HCT116 (cell line): ENCODE measurements around the gene CPZ. TPM values are rescaled to one million over a fixed set of nuclear protein-coding genes. Genes with fewer than 3 reads are reported as not detected.

Experiments used
- ATAC-seq: fragments of 200-7000 bp; cut with Tn5 transposase; 2 replicates; pipeline ENCODE4 v1.9.1; 2020; ENCODE audit warnings: mild to moderate bottlenecking, moderate library complexity
- BruUV-seq: library from RNA; stranded (reverse); fragments of 400-500 nt; replicated peaks from 2 replicates; lab custom pipeline; 2021; lab: Mats Ljungman, UMichigan
- CTCF ChIA-PET: fragments of 300-600 bp; sonication (Branson Sonifier 250); formaldehyde crosslinking; loops from one replicate; lab custom pipeline; 2021; ENCODE audit warnings: antibody characterized with exemption; lab: Charles Lee
- POLR2A ChIA-PET: fragments of 300-600, 350-600 bp; sonication (Branson Sonifier 250); formaldehyde crosslinking; loops from one replicate; lab custom pipeline; 2021; ENCODE audit warnings: antibody characterized with exemption; lab: Charles Lee
- RAD21 ChIA-PET, 2 experiments: fragments of 300-600 bp; sonication (Branson Sonifier 250); formaldehyde crosslinking; loops; one replicate each; lab custom pipeline; 2023; ENCODE audit warnings: low total read pairs in 2 of 2; ENCODE audit not compliant: uncharacterized antibody in 2 of 2, unreplicated experiment in 2 of 2, low non-redundant PET in 1 of 2; lab: Charles Lee
- DNase-seq: peaks from one replicate; pipeline ENCODE4 v3.0.0-alpha.2; 2010; ENCODE audit warnings: low read depth, low spot score
- H2AFZ ChIP-seq: fragments of 200-600 bp; shearing (Covaris generic), sonication (generic); 2 replicates; pipeline ENCODE4 v1.6.1; 2017; ENCODE audit warnings: low read depth, mixed run types, mixed read lengths, antibody characterized with exemption, low read length; ENCODE audit not compliant: poor library complexity, severe bottlenecking
- H3K27ac ChIP-seq: 2 replicates; pipeline ENCODE4 v1.5.1; 2012; ENCODE audit warnings: low read depth, low read length
- H3K27me3 ChIP-seq: fragments of 200-600 bp; sonication (generic); 2 replicates; pipeline ENCODE4 v1.6.1; 2016; ENCODE audit warnings: mixed run types, low read length, mixed read lengths; ENCODE audit not compliant: insufficient read depth
- H3K36me3 ChIP-seq, 2 experiments: fragments of 200-500 bp in 1 of 2; fragments of 200-600 bp in 1 of 2; sonication (Bioruptor generic) in 1 of 2; sonication (generic) in 1 of 2; 2 replicates each; pipeline versions ENCODE4 v1.5.1 to v1.6.1; 2014 to 2016; ENCODE audit warnings: low read length in 2 of 2, inconsistent platforms in 1 of 2, mixed read lengths in 1 of 2, mixed run types in 1 of 2; ENCODE audit not compliant: insufficient read depth in 2 of 2, control insufficient read depth in 1 of 2
- H3K4me1 ChIP-seq, 2 experiments: fragments of 200-600 bp in 1 of 2; sonication (generic) in 1 of 2; 2 replicates each; pipeline versions ENCODE4 v1.5.1 to v1.6.1; 2012 to 2017; ENCODE audit warnings: low read length in 2 of 2, inconsistent platforms in 1 of 2, mild to moderate bottlenecking in 1 of 2, mixed read lengths in 1 of 2, mixed run types in 1 of 2, moderate library complexity in 1 of 2; ENCODE audit not compliant: insufficient read depth in 2 of 2, control insufficient read depth in 1 of 2
- H3K4me2 ChIP-seq: fragments of 200-600 bp; sonication (generic); 2 replicates; pipeline ENCODE4 v1.6.1; 2017; ENCODE audit warnings: mixed run types, low read length, mixed read lengths
- H3K4me3 ChIP-seq, 2 experiments: fragments of 200-600 bp in 1 of 2; sonication (generic) in 1 of 2; replicated peaks in 1 of 2; 2 replicates each; pipeline ENCODE4 v1.5.1; 2011 to 2016; ENCODE audit warnings: low read length in 2 of 2, control low read depth in 1 of 2, low read depth in 1 of 2, mild to moderate bottlenecking in 1 of 2, mixed read lengths in 1 of 2, mixed run types in 1 of 2
- H3K79me2 ChIP-seq: fragments of 200-600 bp; sonication (generic); 2 replicates; pipeline ENCODE4 v1.6.1; 2017; ENCODE audit warnings: mild to moderate bottlenecking, mixed run types, low read length, moderate library complexity, mixed read lengths; ENCODE audit not compliant: insufficient read depth
- H3K9ac ChIP-seq: fragments of 200-600 bp; sonication (generic); 2 replicates; pipeline ENCODE4 v1.6.1; 2016; ENCODE audit warnings: low read length, mixed read lengths
- H3K9me2 ChIP-seq: fragments of 200-600 bp; sonication (generic), shearing (Covaris generic); 2 replicates; pipeline ENCODE4 v1.6.1; 2017; ENCODE audit warnings: mixed run types, mild to moderate bottlenecking, moderate library complexity; ENCODE audit not compliant: insufficient read depth
- H3K9me3 ChIP-seq, 2 experiments: fragments of 200-500 bp in 1 of 2; fragments of 200-600 bp in 1 of 2; sonication (Bioruptor generic) in 1 of 2; sonication (generic) in 1 of 2; 2 replicates each; pipeline ENCODE4 v1.6.1; 2014 to 2017; ENCODE audit warnings: low read length in 2 of 2, mixed read lengths in 2 of 2, inconsistent platforms in 1 of 2, low read depth in 1 of 2, mild to moderate bottlenecking in 1 of 2, mixed run types in 1 of 2, moderate library complexity in 1 of 2; ENCODE audit not compliant: control insufficient read depth in 1 of 2, insufficient read depth in 1 of 2
- H4K20me1 ChIP-seq: fragments of 200-600 bp; sonication (generic), shearing (Covaris generic); 2 replicates; pipeline ENCODE4 v1.6.1; 2017; ENCODE audit warnings: mixed run types, mild to moderate bottlenecking, moderate library complexity; ENCODE audit not compliant: insufficient read depth
- CBX3 ChIP-seq: IDR thresholded peaks from 2 replicates; pipeline ENCODE4 v1.6.1; 2012; ENCODE audit warnings: low read depth
- CEBPB ChIP-seq: IDR thresholded peaks from 2 replicates; pipeline ENCODE4 v1.6.1; 2012; ENCODE audit warnings: low read depth
- EZH2 ChIP-seq: fragments of 200-600 bp; sonication (generic); IDR thresholded peaks from 2 replicates; pipeline ENCODE4 v1.6.1; 2017; ENCODE audit warnings: antibody characterized with exemption, mixed run types
- FOSL1 ChIP-seq: IDR thresholded peaks from 2 replicates; pipeline ENCODE4 v1.6.1; 2012; ENCODE audit warnings: low read depth
- RAD21 ChIP-seq: IDR thresholded peaks from 2 replicates; pipeline ENCODE4 v1.6.1; 2012; ENCODE audit warnings: low read depth, mild to moderate bottlenecking
- SIN3A ChIP-seq: IDR thresholded peaks from 2 replicates; pipeline ENCODE4 v1.6.1; 2012; ENCODE audit warnings: low read depth
- SP1 ChIP-seq: IDR thresholded peaks from 2 replicates; pipeline ENCODE4 v1.6.1; 2012; ENCODE audit warnings: low read depth
- SRF ChIP-seq: IDR thresholded peaks from 2 replicates; pipeline ENCODE4 v1.6.1; 2012; ENCODE audit warnings: low read depth
- YY1 ChIP-seq: IDR thresholded peaks from 2 replicates; pipeline ENCODE4 v1.6.1; 2011; ENCODE audit warnings: low read length, low read depth, moderate library complexity, mild to moderate bottlenecking; ENCODE audit not compliant: insufficient replicate concordance; ENCODE audit errors: extremely low read depth
- ZFX ChIP-seq: fragments of 450-650 bp; IDR thresholded peaks from 2 replicates; pipeline ENCODE4 v1.6.1; 2017
- intact Hi-C: fragments of 100-400 bp; cut with micrococcal nuclease; formaldehyde crosslinking; loops from 2 replicates; pipeline ENCODE4 v1.10.0; 2022
- total RNA-seq: library from RNA; stranded (reverse); gene quantifications from one replicate; pipeline ENCODE4 v1.2.1, GENCODE V29; 2021; ENCODE audit not compliant: unreplicated experiment
- TF ChIP-seq, protein P1 (sequence below): IDR thresholded peaks from 2 replicates; pipeline ENCODE4 v1.6.1; 2011; ENCODE audit warnings: mild to moderate bottlenecking, low read length, moderate library complexity; ENCODE audit not compliant: insufficient replicate concordance; ENCODE audit errors: extremely low read depth
- TF ChIP-seq, protein P2 (sequence below), 3 experiments: fragments of 200-600 bp in 1 of 3; sonication (generic) in 1 of 3; IDR thresholded peaks in 2 of 3; conservative IDR thresholded peaks in 1 of 3; 2 replicates each; pipeline ENCODE4 v1.5.1; 2012 to 2017; ENCODE audit warnings: low read depth in 2 of 3, low read length in 2 of 3, antibody characterized with exemption in 1 of 3, borderline replicate concordance in 1 of 3, control low read depth in 1 of 3, mild to moderate bottlenecking in 1 of 3, mixed read lengths in 1 of 3, mixed run types in 1 of 3, moderate library complexity in 1 of 3; ENCODE audit not compliant: insufficient read depth in 1 of 3
- TF ChIP-seq, protein P3 (sequence below): IDR thresholded peaks from 2 replicates; pipeline ENCODE4 v1.6.1; 2012
- TF ChIP-seq, protein P4 (sequence below): IDR thresholded peaks from 2 replicates; pipeline ENCODE4 v1.6.1; 2012
- TF ChIP-seq, protein P5 (sequence below): IDR thresholded peaks from 2 replicates; pipeline ENCODE4 v1.6.1; 2012; ENCODE audit warnings: low read depth

Gene CPZ
- total RNA-seq, 1 experiment from 2014 or later: not detected

DNA sequence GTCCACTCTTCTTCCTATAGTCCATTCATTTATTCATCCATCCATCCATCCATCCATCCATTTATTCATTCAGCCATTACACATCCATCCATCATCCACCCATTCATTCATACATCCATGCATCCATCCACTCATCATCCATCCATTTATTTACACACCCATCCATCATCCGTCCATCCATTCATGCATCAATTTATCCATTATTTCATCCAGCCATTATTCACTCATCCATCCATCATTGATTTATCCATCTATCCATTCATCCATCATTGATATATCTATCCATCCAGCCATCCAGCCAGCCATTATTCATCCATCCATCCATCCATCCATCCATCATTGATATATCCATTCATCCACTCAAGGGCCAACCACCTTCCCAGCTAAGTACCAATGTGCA lies 12.7 kb downstream of the CPZ start (continued):
- TF ChIP-seq, protein P1, sequence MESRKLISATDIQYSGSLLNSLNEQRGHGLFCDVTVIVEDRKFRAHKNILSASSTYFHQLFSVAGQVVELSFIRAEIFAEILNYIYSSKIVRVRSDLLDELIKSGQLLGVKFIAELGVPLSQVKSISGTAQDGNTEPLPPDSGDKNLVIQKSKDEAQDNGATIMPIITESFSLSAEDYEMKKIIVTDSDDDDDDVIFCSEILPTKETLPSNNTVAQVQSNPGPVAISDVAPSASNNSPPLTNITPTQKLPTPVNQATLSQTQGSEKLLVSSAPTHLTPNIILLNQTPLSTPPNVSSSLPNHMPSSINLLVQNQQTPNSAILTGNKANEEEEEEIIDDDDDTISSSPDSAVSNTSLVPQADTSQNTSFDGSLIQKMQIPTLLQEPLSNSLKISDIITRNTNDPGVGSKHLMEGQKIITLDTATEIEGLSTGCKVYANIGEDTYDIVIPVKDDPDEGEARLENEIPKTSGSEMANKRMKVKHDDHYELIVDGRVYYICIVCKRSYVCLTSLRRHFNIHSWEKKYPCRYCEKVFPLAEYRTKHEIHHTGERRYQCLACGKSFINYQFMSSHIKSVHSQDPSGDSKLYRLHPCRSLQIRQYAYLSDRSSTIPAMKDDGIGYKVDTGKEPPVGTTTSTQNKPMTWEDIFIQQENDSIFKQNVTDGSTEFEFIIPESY: no peak
- TF ChIP-seq YY1: no peak
- TF ChIP-seq SIN3A: no peak
- TF ChIP-seq CEBPB: no peak
- TF ChIP-seq, protein P2, sequence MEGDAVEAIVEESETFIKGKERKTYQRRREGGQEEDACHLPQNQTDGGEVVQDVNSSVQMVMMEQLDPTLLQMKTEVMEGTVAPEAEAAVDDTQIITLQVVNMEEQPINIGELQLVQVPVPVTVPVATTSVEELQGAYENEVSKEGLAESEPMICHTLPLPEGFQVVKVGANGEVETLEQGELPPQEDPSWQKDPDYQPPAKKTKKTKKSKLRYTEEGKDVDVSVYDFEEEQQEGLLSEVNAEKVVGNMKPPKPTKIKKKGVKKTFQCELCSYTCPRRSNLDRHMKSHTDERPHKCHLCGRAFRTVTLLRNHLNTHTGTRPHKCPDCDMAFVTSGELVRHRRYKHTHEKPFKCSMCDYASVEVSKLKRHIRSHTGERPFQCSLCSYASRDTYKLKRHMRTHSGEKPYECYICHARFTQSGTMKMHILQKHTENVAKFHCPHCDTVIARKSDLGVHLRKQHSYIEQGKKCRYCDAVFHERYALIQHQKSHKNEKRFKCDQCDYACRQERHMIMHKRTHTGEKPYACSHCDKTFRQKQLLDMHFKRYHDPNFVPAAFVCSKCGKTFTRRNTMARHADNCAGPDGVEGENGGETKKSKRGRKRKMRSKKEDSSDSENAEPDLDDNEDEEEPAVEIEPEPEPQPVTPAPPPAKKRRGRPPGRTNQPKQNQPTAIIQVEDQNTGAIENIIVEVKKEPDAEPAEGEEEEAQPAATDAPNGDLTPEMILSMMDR (IDR thresholded peaks at IDR 0.05 in 2 of 3, conservative IDR thresholded peaks at IDR 0.05 in 1 of 3; ENCODE audit: borderline replicate concordance in 1 of 3, insufficient read depth in 1 of 3, low read depth in 2 of 3, low read length in 2 of 3): no peak

DNA sequence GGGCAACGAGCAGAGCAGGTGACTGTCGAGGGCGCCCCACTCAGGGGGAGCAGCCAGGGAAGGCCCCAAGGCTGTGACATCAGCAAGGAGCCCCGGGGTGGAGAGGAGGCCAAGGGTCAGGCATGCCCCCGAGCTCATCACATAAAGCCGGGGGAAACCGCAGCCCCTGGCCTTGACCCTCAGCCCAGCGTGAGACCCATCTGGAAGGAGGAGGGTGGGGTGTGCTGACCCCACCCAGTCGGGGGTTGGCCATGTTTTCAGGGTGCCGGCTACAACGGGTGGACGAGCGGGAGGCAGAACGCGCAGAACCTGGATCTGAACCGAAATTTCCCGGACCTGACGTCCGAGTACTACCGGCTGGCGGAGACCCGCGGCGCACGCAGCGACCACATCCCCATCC lies 13.9 kb downstream of the CPZ start:
- Histone ChIP-seq H2AFZ (no peak overlapping the region), H3K36me3 (no peaks in the 10 kb centered on the region), H3K9ac (no peak overlapping the region), H3K4me1 (no peaks in the 10 kb centered on the region), H3K4me3 (no peak overlapping the region), H3K27ac (no peak overlapping the region), H3K27me3 (0 out of 2 replicates have a peak, but pooled peaks cover 4% of the 10 kb centered on the region), H3K79me2 (no peaks in the 10 kb centered on the region), H3K4me2 (no peak overlapping the region), H4K20me1 (no peaks in the 10 kb centered on the region), H3K9me2 (no peaks in the 10 kb centered on the region), H3K9me3 (no peaks in the 10 kb centered on the region)
- ATAC-seq (no peak), DNase-seq (no peak)
- intact Hi-C loops: loop anchor here (10.0 kb wide), 1 partner anchor 278 kb away; no protein-coding TSS in a partner anchor
- no TSS peak for BruUV-seq
- ChIA-PET RAD21 (no interaction called here), CTCF (no interaction called here), POLR2A (no interaction called here)
- TF ChIP-seq, protein P1: no peak
- no peak for TF ChIP-seq EZH2
- TF ChIP-seq RAD21: no peak
- no peak for TF ChIP-seq CBX3
- TF ChIP-seq, protein P3, sequence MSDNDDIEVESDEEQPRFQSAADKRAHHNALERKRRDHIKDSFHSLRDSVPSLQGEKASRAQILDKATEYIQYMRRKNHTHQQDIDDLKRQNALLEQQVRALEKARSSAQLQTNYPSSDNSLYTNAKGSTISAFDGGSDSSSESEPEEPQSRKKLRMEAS: no peak
- TF ChIP-seq SP1: no peak
- TF ChIP-seq SRF: no peak
- TF ChIP-seq YY1: no peak
- no peak for TF ChIP-seq FOSL1
- TF ChIP-seq ZFX: no peak
- TF ChIP-seq, protein P4, sequence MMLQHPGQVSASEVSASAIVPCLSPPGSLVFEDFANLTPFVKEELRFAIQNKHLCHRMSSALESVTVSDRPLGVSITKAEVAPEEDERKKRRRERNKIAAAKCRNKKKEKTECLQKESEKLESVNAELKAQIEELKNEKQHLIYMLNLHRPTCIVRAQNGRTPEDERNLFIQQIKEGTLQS: no peak
- TF ChIP-seq, protein P5, sequence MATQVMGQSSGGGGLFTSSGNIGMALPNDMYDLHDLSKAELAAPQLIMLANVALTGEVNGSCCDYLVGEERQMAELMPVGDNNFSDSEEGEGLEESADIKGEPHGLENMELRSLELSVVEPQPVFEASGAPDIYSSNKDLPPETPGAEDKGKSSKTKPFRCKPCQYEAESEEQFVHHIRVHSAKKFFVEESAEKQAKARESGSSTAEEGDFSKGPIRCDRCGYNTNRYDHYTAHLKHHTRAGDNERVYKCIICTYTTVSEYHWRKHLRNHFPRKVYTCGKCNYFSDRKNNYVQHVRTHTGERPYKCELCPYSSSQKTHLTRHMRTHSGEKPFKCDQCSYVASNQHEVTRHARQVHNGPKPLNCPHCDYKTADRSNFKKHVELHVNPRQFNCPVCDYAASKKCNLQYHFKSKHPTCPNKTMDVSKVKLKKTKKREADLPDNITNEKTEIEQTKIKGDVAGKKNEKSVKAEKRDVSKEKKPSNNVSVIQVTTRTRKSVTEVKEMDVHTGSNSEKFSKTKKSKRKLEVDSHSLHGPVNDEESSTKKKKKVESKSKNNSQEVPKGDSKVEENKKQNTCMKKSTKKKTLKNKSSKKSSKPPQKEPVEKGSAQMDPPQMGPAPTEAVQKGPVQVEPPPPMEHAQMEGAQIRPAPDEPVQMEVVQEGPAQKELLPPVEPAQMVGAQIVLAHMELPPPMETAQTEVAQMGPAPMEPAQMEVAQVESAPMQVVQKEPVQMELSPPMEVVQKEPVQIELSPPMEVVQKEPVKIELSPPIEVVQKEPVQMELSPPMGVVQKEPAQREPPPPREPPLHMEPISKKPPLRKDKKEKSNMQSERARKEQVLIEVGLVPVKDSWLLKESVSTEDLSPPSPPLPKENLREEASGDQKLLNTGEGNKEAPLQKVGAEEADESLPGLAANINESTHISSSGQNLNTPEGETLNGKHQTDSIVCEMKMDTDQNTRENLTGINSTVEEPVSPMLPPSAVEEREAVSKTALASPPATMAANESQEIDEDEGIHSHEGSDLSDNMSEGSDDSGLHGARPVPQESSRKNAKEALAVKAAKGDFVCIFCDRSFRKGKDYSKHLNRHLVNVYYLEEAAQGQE: no peak
- TF ChIP-seq CEBPB: no peak
